ENCODE results near the gene PPP1R8.

DNA sequence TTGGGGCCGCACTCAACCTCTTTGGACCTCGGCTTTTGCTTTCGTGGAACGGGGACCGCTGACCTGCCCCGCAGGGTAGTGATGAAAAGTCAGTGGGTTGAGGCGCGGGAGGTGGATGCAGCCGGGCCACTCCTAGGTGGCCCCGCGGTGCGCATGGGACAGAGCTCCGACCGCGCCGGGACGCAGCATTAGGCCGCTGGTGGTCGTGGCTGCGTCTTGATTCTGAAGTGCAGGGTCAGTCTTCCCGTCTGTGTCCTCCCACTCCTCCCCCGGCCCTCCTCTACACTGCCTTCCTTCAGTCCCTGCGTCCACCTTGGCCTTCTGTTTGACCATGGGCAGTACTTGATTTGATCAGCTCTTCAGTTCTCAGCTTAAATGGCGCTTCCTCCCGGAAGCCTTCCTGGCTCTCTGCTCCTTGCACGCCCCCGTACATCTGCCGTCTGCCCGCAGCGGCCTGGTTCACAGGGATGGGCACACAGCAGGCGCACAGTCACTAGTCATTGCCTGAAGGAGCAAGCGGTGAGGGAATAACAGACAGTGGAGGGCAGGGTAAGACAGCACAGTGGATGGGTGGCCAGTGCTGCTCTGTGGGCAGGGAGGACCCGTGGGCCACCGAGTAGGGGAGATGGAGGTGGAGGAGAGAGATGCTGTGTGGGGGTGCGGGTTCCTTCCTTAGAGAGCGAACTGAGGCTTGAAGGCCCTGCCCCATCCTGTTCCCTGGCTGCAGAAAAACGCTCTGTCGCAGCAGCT lies 42.4 kb downstream of the PPP1R8 start:
- TF ChIP-seq, protein P1, sequence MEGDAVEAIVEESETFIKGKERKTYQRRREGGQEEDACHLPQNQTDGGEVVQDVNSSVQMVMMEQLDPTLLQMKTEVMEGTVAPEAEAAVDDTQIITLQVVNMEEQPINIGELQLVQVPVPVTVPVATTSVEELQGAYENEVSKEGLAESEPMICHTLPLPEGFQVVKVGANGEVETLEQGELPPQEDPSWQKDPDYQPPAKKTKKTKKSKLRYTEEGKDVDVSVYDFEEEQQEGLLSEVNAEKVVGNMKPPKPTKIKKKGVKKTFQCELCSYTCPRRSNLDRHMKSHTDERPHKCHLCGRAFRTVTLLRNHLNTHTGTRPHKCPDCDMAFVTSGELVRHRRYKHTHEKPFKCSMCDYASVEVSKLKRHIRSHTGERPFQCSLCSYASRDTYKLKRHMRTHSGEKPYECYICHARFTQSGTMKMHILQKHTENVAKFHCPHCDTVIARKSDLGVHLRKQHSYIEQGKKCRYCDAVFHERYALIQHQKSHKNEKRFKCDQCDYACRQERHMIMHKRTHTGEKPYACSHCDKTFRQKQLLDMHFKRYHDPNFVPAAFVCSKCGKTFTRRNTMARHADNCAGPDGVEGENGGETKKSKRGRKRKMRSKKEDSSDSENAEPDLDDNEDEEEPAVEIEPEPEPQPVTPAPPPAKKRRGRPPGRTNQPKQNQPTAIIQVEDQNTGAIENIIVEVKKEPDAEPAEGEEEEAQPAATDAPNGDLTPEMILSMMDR (IDR thresholded peaks at IDR 0.05), result no peak
- TF ChIP-seq POLR2A (IDR thresholded peaks at IDR 0.05), result peak in 1 of 3 donors; percentile 0
